Stomach (tissue), 9 donors: ENCODE results near the gene BNIP3. TPM values are rescaled to one million over a fixed set of nuclear protein-coding genes. Genes with fewer than 3 reads are reported as not detected.

ENCODE experiments used
- DNase-seq, 2 donors: peaks; one replicate each; pipeline versions ENCODE4 v3.0.0 to v3.0.0-alpha.2; 2013 to 2019
- H3K27ac ChIP-seq, 5 donors: fragments of 200-600 bp in 4 of 5; sonication (generic) in 4 of 5; one replicate each; pipeline ENCODE4 v1.5.1; 2013 to 2019; ENCODE audit warnings: mild to moderate bottlenecking in 1 of 5, moderate library complexity in 1 of 5
- H3K27me3 ChIP-seq, 3 donors: fragments of 200-600 bp; sonication (generic); one replicate each; pipeline ENCODE4 v1.5.1; 2017 to 2019; ENCODE audit warnings: mixed run types in 1 of 3
- H3K36me3 ChIP-seq, 4 donors: fragments of 200-600 bp; sonication (generic); 1 replicate in 3 of 4; 2 replicates in 1 of 4; pipeline ENCODE4 v1.5.1; 2016 to 2019
- H3K4me1 ChIP-seq, 4 donors: fragments of 200-600 bp; sonication (generic); one replicate each; pipeline ENCODE4 v1.5.1; 2016 to 2019
- H3K4me3 ChIP-seq, 4 donors: fragments of 200-600 bp; sonication (generic) in 3 of 4; one replicate each; pipeline ENCODE4 v1.5.1; 2016 to 2019; ENCODE audit warnings: mild to moderate bottlenecking in 1 of 4
- H3K9me3 ChIP-seq, 4 donors: fragments of 200-600 bp; sonication (generic); one replicate each; pipeline ENCODE4 v1.5.1; 2016 to 2019
- CTCF ChIP-seq, 7 experiments: fragments of 450-650 bp in 4 of 7; fragments of 200-600 bp in 3 of 7; sonication (generic) in 3 of 7; IDR thresholded peaks; one replicate each; pipeline ENCODE4 v1.5.1; 2016 to 2019; ENCODE audit warnings: antibody characterized with exemption in 7 of 7, control low read depth in 2 of 7, mild to moderate bottlenecking in 1 of 7
- EP300 ChIP-seq: sonication (generic); formaldehyde crosslinking; IDR thresholded peaks from one replicate; pipeline ENCODE4 v1.6.1; 2017; ENCODE audit warnings: antibody characterized with exemption
- POLR2A ChIP-seq, 4 donors: fragments of 450-650 bp; IDR thresholded peaks; one replicate each; pipeline ENCODE4 v1.6.1; 2016; ENCODE audit warnings: antibody characterized with exemption in 4 of 4, control low read depth in 2 of 4, mild to moderate bottlenecking in 1 of 4, moderate library complexity in 1 of 4
- POLR2AphosphoS5 ChIP-seq, 3 donors: sonication (generic); formaldehyde crosslinking; IDR thresholded peaks; one replicate each; pipeline ENCODE4 v1.6.1; 2016; ENCODE audit warnings: antibody characterized with exemption in 3 of 3
- WGBS, 5 donors: extraction: QIAGEN DNeasy Blood & Tissue Kit in 3 of 5; methylation state at CpG; one replicate each; pipeline versions ENCODE4 v1.1.5 to v1.1.7; 2013 to 2018; 5-methylcytosine and 5-hydroxymethylcytosine counted together
- intact Hi-C: fragments of 100-400 bp; cut with DNase I; formaldehyde crosslinking; loops from one replicate; pipeline ENCODE4 v1.15.1; 2023; ENCODE audit warnings: low total_unique reads
- polyA plus RNA-seq, 3 donors: library from polyadenylated mRNA; stranded (reverse); fragments of 200-250 nt; gene quantifications; one replicate each; pipeline ENCODE4 v1.2.3, GENCODE V29; 2013
- total RNA-seq, 5 donors: library from RNA; depleted of rRNA; stranded (reverse); fragments of >200 nt; gene quantifications; one replicate each; pipeline versions ENCODE4 v1.1.0 to v1.2.3, GENCODE V29; 2014 to 2016
- donor health status: healthy with polysubstance abuse.
- donor health status: Bipolar disorder and iron deficiency.
- donor health status: healthy.

Gene BNIP3
- total and polyA plus RNA-seq, 8 donors = 9.8 to 81.7 (median 22.0) TPM

- DNase-seq = no peak
- 90 to 95% (median 94%) methylated on average over 18 of the region's 18 CpGs for WGBS, 5 donors
- no peak overlapping the region for H3K27ac ChIP-seq
- intact Hi-C loops = no loop called here
- H3K9me3 ChIP-seq = no peaks in the 10 kb centered on the region
- peaks cover 0 to 11% (median 4%) of the 10 kb centered on the region in 4 donors for H3K4me1 ChIP-seq
- H3K36me3 ChIP-seq = peaks cover 59 to 91% (median 88%) of the 10 kb centered on the region in 4 donors
- no peaks in the 10 kb centered on the region for H3K27me3 ChIP-seq
- TF ChIP-seq POLR2AphosphoS5 (IDR thresholded peaks at IDR 0.05) (no peak), EP300 (no peak), CTCF (IDR thresholded peaks at IDR 0.05) (no peak), POLR2A (IDR thresholded peaks at IDR 0.05) (no peak)
- H3K4me3 ChIP-seq = no peak overlapping the region
Measured at GRCh38 chr10:131947631-131948347, 33.9 kb downstream of the BNIP3 start.

GRCh38 chr10:131946880-131947279, 34.8 kb downstream of the BNIP3 start:
- peak in 1 of 2 donors; percentile 18 for DNase-seq
- H3K27ac ChIP-seq = no peak overlapping the region
- H3K4me3 ChIP-seq = no peak overlapping the region
- TF ChIP-seq CTCF (IDR thresholded peaks at IDR 0.05) = no peak
- no peak for TF ChIP-seq POLR2AphosphoS5 (IDR thresholded peaks at IDR 0.05)
- no peak for TF ChIP-seq POLR2A (IDR thresholded peaks at IDR 0.05)
- TF ChIP-seq EP300 = no peak
- no peaks in the 10 kb centered on the region for H3K27me3 ChIP-seq
- peaks cover 61 to 98% (median 93%) of the 10 kb centered on the region in 4 donors for H3K36me3 ChIP-seq
- WGBS, 5 donors = 93 to 97% (median 96%) methylated on average over 10 to 14 of the region's 14 CpGs
- intact Hi-C loops = no loop called here
- H3K4me1 ChIP-seq = peaks cover 0 to 11% (median 4%) of the 10 kb centered on the region in 4 donors
- no peaks in the 10 kb centered on the region for H3K9me3 ChIP-seq

GRCh38 chr10:131946321-131946751, 35.4 kb downstream of the BNIP3 start:
- intact Hi-C loops = no loop called here
- Histone ChIP-seq H3K27me3 (no peaks in the 10 kb centered on the region), H3K9me3 (no peaks in the 10 kb centered on the region), H3K4me1 (peaks cover 0 to 11% (median 4%) of the 10 kb centered on the region in 4 donors), H3K36me3 (peaks cover 61 to 98% (median 93%) of the 10 kb centered on the region in 4 donors), H3K27ac (no peak overlapping the region), H3K4me3 (no peak overlapping the region)
- 75 to 84% (median 82%) methylated on average over 14 of the region's 14 CpGs for WGBS, 5 donors
- TF ChIP-seq POLR2AphosphoS5 (IDR thresholded peaks at IDR 0.05) (no peak), POLR2A (IDR thresholded peaks at IDR 0.05) (no peak), EP300 (no peak), CTCF (IDR thresholded peaks at IDR 0.05) (no peak)
- no peak for DNase-seq

- 94 to 97% (median 96%) methylated on average over 24 to 28 of the region's 28 CpGs for WGBS, 5 donors
- Histone ChIP-seq H3K36me3 (peaks cover 53 to 98% (median 93%) of the 10 kb centered on the region in 4 donors), H3K4me3 (no peak overlapping the region), H3K4me1 (peaks cover 0 to 11% (median 4%) of the 10 kb centered on the region in 4 donors), H3K27me3 (no peaks in the 10 kb centered on the region), H3K9me3 (no peaks in the 10 kb centered on the region), H3K27ac (no peak overlapping the region)
- no peak for TF ChIP-seq EP300
- TF ChIP-seq POLR2A (IDR thresholded peaks at IDR 0.05) = no peak
- no peak for TF ChIP-seq POLR2AphosphoS5 (IDR thresholded peaks at IDR 0.05)
- no peak for TF ChIP-seq CTCF (IDR thresholded peaks at IDR 0.05)
- peak in 1 of 2 donors; percentile 24 for DNase-seq
- intact Hi-C loops = no loop called here
Measured at GRCh38 chr10:131944976-131945695, 36.6 kb downstream of the BNIP3 start.
